Measurements from ENCODE around the gene CACHD1. TPM values are rescaled to one million over a fixed set of nuclear protein-coding genes. Genes with fewer than 3 reads are reported as not detected.
"Not testable (repeated sequence)": the region's sequence is repeated elsewhere in the genome, so short reads cannot be mapped to it uniquely, and the experiment has no call there.

Gene CACHD1
- polyA plus RNA-seq, 4 donors: 0.81 to 12.5 (median 2.3) TPM

GRCh38 chr1:64712049-64712448 lies 242.1 kb downstream of the CACHD1 start:
- Histone ChIP-seq H3K36me3 (ENCODE audit: control insufficient read depth in 3 of 3, insufficient read depth in 2 of 3, low read depth in 1 of 3, low read length in 3 of 3) (no peaks in the 10 kb centered on the region), H3K27me3 (ENCODE audit: control insufficient read depth in 3 of 3, insufficient read depth in 3 of 3, low read length in 3 of 3) (peaks cover 0 to 3% (median 0%) of the 10 kb centered on the region in 3 donors), H3K4me1 (ENCODE audit: control insufficient read depth in 3 of 3, insufficient read depth in 2 of 3, low read depth in 1 of 3, low read length in 2 of 3) (no peaks in the 10 kb centered on the region), H3K4me3 (ENCODE audit: low read depth in 1 of 3, low read length in 3 of 3) (no peak overlapping the region), H3K27ac (ENCODE audit: low read depth in 1 of 3, low read length in 2 of 3) (no peak overlapping the region), H3K9me3 (ENCODE audit: control insufficient read depth in 2 of 2, insufficient read depth in 1 of 2, low read depth in 1 of 2, low read length in 1 of 2) (no peaks in the 10 kb centered on the region)
- DNase-seq: no peak
- FAIRE-seq: no peak
- WGBS, 3 donors: 86 to 93% (median 88%) methylated on average over 2 of the region's 2 CpGs

- Histone ChIP-seq H3K9me3 (ENCODE audit: control insufficient read depth in 2 of 2, insufficient read depth in 1 of 2, low read depth in 1 of 2, low read length in 1 of 2) (peaks cover 0 to 14% of the 10 kb centered on the region in 2 donors), H3K27me3 (ENCODE audit: control insufficient read depth in 3 of 3, insufficient read depth in 3 of 3, low read length in 3 of 3) (peaks cover 0 to 3% (median 0%) of the 10 kb centered on the region in 3 donors), H3K4me3 (ENCODE audit: low read depth in 1 of 3, low read length in 3 of 3) (no peak overlapping the region), H3K27ac (ENCODE audit: low read depth in 1 of 3, low read length in 2 of 3) (no peak overlapping the region), H3K4me1 (ENCODE audit: control insufficient read depth in 3 of 3, insufficient read depth in 2 of 3, low read depth in 1 of 3, low read length in 2 of 3) (no peaks in the 10 kb centered on the region), H3K36me3 (ENCODE audit: control insufficient read depth in 3 of 3, insufficient read depth in 2 of 3, low read depth in 1 of 3, low read length in 3 of 3) (no peaks in the 10 kb centered on the region)
- DNase-seq (no peak), FAIRE-seq (no peak)
- 68 to 86% (median 74%) methylated on average over 2 of the region's 2 CpGs for WGBS, 3 donors
Measured at GRCh38 chr1:64715186-64715585, 245.3 kb downstream of the CACHD1 start.

GRCh38 chr1:64721135-64721534 lies 251.2 kb downstream of the CACHD1 start:
- DNase-seq: no peak
- no peak overlapping the region for H3K27ac ChIP-seq (ENCODE audit: low read depth in 1 of 3, low read length in 2 of 3)
- no peaks in the 10 kb centered on the region for H3K36me3 ChIP-seq (ENCODE audit: control insufficient read depth in 3 of 3, insufficient read depth in 2 of 3, low read depth in 1 of 3, low read length in 3 of 3)
- no peak overlapping the region for H3K4me3 ChIP-seq (ENCODE audit: low read depth in 1 of 3, low read length in 3 of 3)
- no peaks in the 10 kb centered on the region for H3K27me3 ChIP-seq (ENCODE audit: control insufficient read depth in 3 of 3, insufficient read depth in 3 of 3, low read length in 3 of 3)
- H3K4me1 ChIP-seq (ENCODE audit: control insufficient read depth in 3 of 3, insufficient read depth in 2 of 3, low read depth in 1 of 3, low read length in 2 of 3): no peaks in the 10 kb centered on the region
- FAIRE-seq: no peak
- WGBS, 3 donors: 73 to 97% (median 83%) methylated on average over 2 of the region's 2 CpGs
- peaks cover 0 to 14% of the 10 kb centered on the region in 2 donors for H3K9me3 ChIP-seq (ENCODE audit: control insufficient read depth in 2 of 2, insufficient read depth in 1 of 2, low read depth in 1 of 2, low read length in 1 of 2)

- WGBS, 3 donors: 83 to 92% (median 90%) methylated on average over 2 of the region's 2 CpGs
- Histone ChIP-seq H3K27me3 (ENCODE audit: control insufficient read depth in 3 of 3, insufficient read depth in 3 of 3, low read length in 3 of 3) (no peaks in the 10 kb centered on the region), H3K4me1 (ENCODE audit: control insufficient read depth in 3 of 3, insufficient read depth in 2 of 3, low read depth in 1 of 3, low read length in 2 of 3) (no peaks in the 10 kb centered on the region), H3K4me3 (ENCODE audit: low read depth in 1 of 3, low read length in 3 of 3) (no peak overlapping the region), H3K27ac (ENCODE audit: low read depth in 1 of 3, low read length in 2 of 3) (no peak overlapping the region), H3K36me3 (ENCODE audit: control insufficient read depth in 3 of 3, insufficient read depth in 2 of 3, low read depth in 1 of 3, low read length in 3 of 3) (no peaks in the 10 kb centered on the region), H3K9me3 (ENCODE audit: control insufficient read depth in 2 of 2, insufficient read depth in 1 of 2, low read depth in 1 of 2, low read length in 1 of 2) (peaks cover 0 to 14% of the 10 kb centered on the region in 2 donors)
- FAIRE-seq (no peak), DNase-seq (no peak)
Measured at GRCh38 chr1:64721576-64722145, 251.7 kb downstream of the CACHD1 start.

GRCh38 chr1:64727861-64728260 lies 257.9 kb downstream of the CACHD1 start:
- H3K4me3 ChIP-seq (ENCODE audit: low read depth in 1 of 3, low read length in 3 of 3): no peak overlapping the region
- no peak for DNase-seq
- H3K27ac ChIP-seq (ENCODE audit: low read depth in 1 of 3, low read length in 2 of 3): no peak overlapping the region
- no peaks in the 10 kb centered on the region for H3K36me3 ChIP-seq (ENCODE audit: control insufficient read depth in 3 of 3, insufficient read depth in 2 of 3, low read depth in 1 of 3, low read length in 3 of 3)
- no peaks in the 10 kb centered on the region for H3K9me3 ChIP-seq (ENCODE audit: control insufficient read depth in 2 of 2, insufficient read depth in 1 of 2, low read depth in 1 of 2, low read length in 1 of 2)
- no peaks in the 10 kb centered on the region for H3K27me3 ChIP-seq (ENCODE audit: control insufficient read depth in 3 of 3, insufficient read depth in 3 of 3, low read length in 3 of 3)
- no peaks in the 10 kb centered on the region for H3K4me1 ChIP-seq (ENCODE audit: control insufficient read depth in 3 of 3, insufficient read depth in 2 of 3, low read depth in 1 of 3, low read length in 2 of 3)
- WGBS, 3 donors: 91 to 93% (median 93%) methylated on average over 1 of the region's 1 CpG
- FAIRE-seq: no peak

GRCh38 chr1:64733581-64734286 lies 263.8 kb downstream of the CACHD1 start:
- Histone ChIP-seq H3K9me3 (ENCODE audit: control insufficient read depth in 2 of 2, insufficient read depth in 1 of 2, low read depth in 1 of 2, low read length in 1 of 2) (peaks cover 0 to 5% of the 10 kb centered on the region in 2 donors), H3K36me3 (ENCODE audit: control insufficient read depth in 3 of 3, insufficient read depth in 2 of 3, low read depth in 1 of 3, low read length in 3 of 3) (no peaks in the 10 kb centered on the region), H3K27me3 (ENCODE audit: control insufficient read depth in 3 of 3, insufficient read depth in 3 of 3, low read length in 3 of 3) (no peaks in the 10 kb centered on the region), H3K4me3 (ENCODE audit: low read depth in 1 of 3, low read length in 3 of 3) (no peak overlapping the region), H3K4me1 (ENCODE audit: control insufficient read depth in 3 of 3, insufficient read depth in 2 of 3, low read depth in 1 of 3, low read length in 2 of 3) (no peaks in the 10 kb centered on the region), H3K27ac (ENCODE audit: low read depth in 1 of 3, low read length in 2 of 3) (no peak overlapping the region)
- 82 to 88% (median 86%) methylated on average over 3 of the region's 3 CpGs for WGBS, 3 donors
- FAIRE-seq (no peak), DNase-seq (no peak)

- WGBS, 3 donors: 68 to 86% (median 70%) methylated on average over 3 of the region's 3 CpGs
- FAIRE-seq: no peak
- DNase-seq: no peak
Measured at GRCh38 chr1:64734287-64734652, 264.3 kb downstream of the CACHD1 start.

GRCh38 chr1:64740687-64741086 lies 270.8 kb downstream of the CACHD1 start:
- not testable (repeated sequence) for H3K9me3 ChIP-seq (ENCODE audit: control insufficient read depth in 2 of 2, insufficient read depth in 1 of 2, low read depth in 1 of 2, low read length in 1 of 2); H3K36me3 ChIP-seq (ENCODE audit: control insufficient read depth in 3 of 3, insufficient read depth in 2 of 3, low read depth in 1 of 3, low read length in 3 of 3); DNase-seq; H3K4me1 ChIP-seq (ENCODE audit: control insufficient read depth in 3 of 3, insufficient read depth in 2 of 3, low read depth in 1 of 3, low read length in 2 of 3); H3K27ac ChIP-seq (ENCODE audit: low read depth in 1 of 3, low read length in 2 of 3); H3K4me3 ChIP-seq (ENCODE audit: low read depth in 1 of 3, low read length in 3 of 3); FAIRE-seq; H3K27me3 ChIP-seq (ENCODE audit: control insufficient read depth in 3 of 3, insufficient read depth in 3 of 3, low read length in 3 of 3)
- WGBS, 3 donors: 93 to 97% (median 96%) methylated on average over 1 of the region's 1 CpG

More at GRCh38 chr1:64734287-64734652, 264.3 kb downstream of the CACHD1 start:
- H3K4me1 ChIP-seq (ENCODE audit: control insufficient read depth in 3 of 3, insufficient read depth in 2 of 3, low read depth in 1 of 3, low read length in 2 of 3): no peaks in the 10 kb centered on the region
- H3K27ac ChIP-seq (ENCODE audit: low read depth in 1 of 3, low read length in 2 of 3): no peak overlapping the region
- no peak overlapping the region for H3K4me3 ChIP-seq (ENCODE audit: low read depth in 1 of 3, low read length in 3 of 3)
- H3K9me3 ChIP-seq (ENCODE audit: control insufficient read depth in 2 of 2, insufficient read depth in 1 of 2, low read depth in 1 of 2, low read length in 1 of 2): peaks cover 0 to 5% of the 10 kb centered on the region in 2 donors
- H3K27me3 ChIP-seq (ENCODE audit: control insufficient read depth in 3 of 3, insufficient read depth in 3 of 3, low read length in 3 of 3): no peaks in the 10 kb centered on the region
- no peaks in the 10 kb centered on the region for H3K36me3 ChIP-seq (ENCODE audit: control insufficient read depth in 3 of 3, insufficient read depth in 2 of 3, low read depth in 1 of 3, low read length in 3 of 3)

All from small intestine (tissue), 7 donors.